Left ventricle myocardium inferior (tissue), 1 donor: ENCODE results near the gene PM20D1. TPM values are rescaled to one million over a fixed set of nuclear protein-coding genes. Genes with fewer than 3 reads are reported as not detected.

Experiments
- DNase-seq: peaks from one replicate; pipeline ENCODE4 v3.0.0-alpha.2; 2020
- H3K27ac ChIP-seq: fragments of 200-600 bp; replicated peaks from 2 replicates; pipeline ENCODE4 v1.8.0; 2021
- H3K27me3 ChIP-seq: fragments of 200-600 bp; 2 replicates; pipeline ENCODE4 v1.8.0; 2021; ENCODE audit warnings: low read depth
- H3K36me3 ChIP-seq: fragments of 200-600 bp; 2 replicates; pipeline ENCODE4 v1.8.0; 2021
- H3K4me1 ChIP-seq: fragments of 200-600 bp; 2 replicates; pipeline ENCODE4 v1.8.0; 2021
- H3K4me3 ChIP-seq: fragments of 200-600 bp; 2 replicates; pipeline ENCODE4 v1.8.0; 2021; ENCODE audit warnings: mild to moderate bottlenecking, moderate library complexity
- H3K9me3 ChIP-seq: fragments of 200-600 bp; replicated peaks from 2 replicates; pipeline ENCODE4 v1.8.0; 2021
- CTCF ChIP-seq: fragments of 200-600 bp; IDR thresholded peaks from 2 replicates; pipeline ENCODE4 v1.8.0; 2021; ENCODE audit warnings: antibody characterized with exemption, mild to moderate bottlenecking, borderline replicate concordance
- intact Hi-C: fragments of 100-400 bp; cut with micrococcal nuclease; formaldehyde crosslinking; loops from one replicate; pipeline ENCODE4 v1.11.0; 2022
- total RNA-seq: library from RNA; stranded (reverse); fragmentation: NEBNext Ultra II Directional; extraction: Animal tissue kit (Norgen Biotek cat#: 25700); gene quantifications from one replicate; pipeline ENCODE4 v1.2.1, GENCODE V29; 2021
- donor health status: DM: no; HTN: yes; CAD: no; lungs with severe emphysema.

PM20D1 gene
- total RNA-seq, 1 donor from 2014 or later, result 1.7 TPM

- H3K27me3 ChIP-seq, result no peaks in the 10 kb centered on the region
- no peak for TF ChIP-seq CTCF
- H3K4me3 ChIP-seq, result peak overlapping the region; percentile 94
- H3K9me3 ChIP-seq, result no peaks in the 10 kb centered on the region
- peaks cover 28% of the 10 kb centered on the region for H3K36me3 ChIP-seq
- H3K27ac ChIP-seq, result peak overlapping the region; percentile 93
- no peak for DNase-seq
- peaks cover 76% of the 10 kb centered on the region for H3K4me1 ChIP-seq
- intact Hi-C loops, result no loop called here
Measured at GRCh38 chr1:205812271-205812877, 37.6 kb downstream of the PM20D1 start.

- intact Hi-C loops, result no loop called here
- H3K9me3 ChIP-seq, result no peaks in the 10 kb centered on the region
- no peaks in the 10 kb centered on the region for H3K27me3 ChIP-seq
- H3K4me1 ChIP-seq, result peaks cover 78% of the 10 kb centered on the region
- H3K4me3 ChIP-seq, result peak overlapping the region; percentile 94
- no peak for TF ChIP-seq CTCF
- H3K36me3 ChIP-seq, result peaks cover 31% of the 10 kb centered on the region
- DNase-seq, result peak; percentile 70
- H3K27ac ChIP-seq, result peak overlapping the region; percentile 93
Measured at GRCh38 chr1:205811660-205812059, 38.3 kb downstream of the PM20D1 start.

GRCh38 chr1:205810448-205811157, 39.3 kb downstream of the PM20D1 start:
- Histone ChIP-seq H3K4me1 (peaks cover 88% of the 10 kb centered on the region), H3K4me3 (peak overlapping the region; percentile 94)
- intact Hi-C loops, result no loop called here

DNA sequence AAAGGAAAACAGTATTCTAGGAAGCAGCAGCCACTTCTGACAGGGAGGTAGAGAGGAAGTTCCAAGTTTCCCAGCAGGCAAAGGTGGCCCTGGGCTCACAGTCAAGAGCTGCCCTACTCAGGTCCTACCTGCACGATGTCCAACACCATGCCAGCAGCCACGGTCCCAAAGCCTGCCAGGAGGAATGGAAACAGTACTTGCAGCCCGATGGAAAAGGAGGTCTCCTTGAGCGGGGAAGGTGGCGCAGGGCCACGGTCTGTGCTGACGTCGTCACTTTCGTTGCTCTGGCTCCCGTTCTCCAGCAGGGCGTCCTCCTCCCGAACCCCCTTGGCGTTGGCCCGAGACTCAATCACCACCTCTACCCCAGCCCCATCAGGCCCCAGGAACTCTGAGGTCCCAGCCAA, 40.0 kb downstream of the PM20D1 start:
- DNase-seq, result peak; percentile 41
- peaks cover 44% of the 10 kb centered on the region for H3K36me3 ChIP-seq
- peak overlapping the region; percentile 93 for H3K27ac ChIP-seq
- peak overlapping the region; percentile 94 for H3K4me3 ChIP-seq
- intact Hi-C loops, result loop anchor here (10.0 kb wide), 1 partner anchor 105 kb away; no protein-coding TSS in a partner anchor
- H3K4me1 ChIP-seq, result peaks cover 95% of the 10 kb centered on the region
- H3K27me3 ChIP-seq, result no peaks in the 10 kb centered on the region
- no peaks in the 10 kb centered on the region for H3K9me3 ChIP-seq
- TF ChIP-seq CTCF, result no peak

More at GRCh38 chr1:205810448-205811157, 39.3 kb downstream of the PM20D1 start:
- H3K27me3 ChIP-seq, result no peaks in the 10 kb centered on the region
- no peaks in the 10 kb centered on the region for H3K9me3 ChIP-seq
- no peak for TF ChIP-seq CTCF
- peaks cover 42% of the 10 kb centered on the region for H3K36me3 ChIP-seq
- peak overlapping the region; percentile 93 for H3K27ac ChIP-seq
- DNase-seq, result no peak

DNA sequence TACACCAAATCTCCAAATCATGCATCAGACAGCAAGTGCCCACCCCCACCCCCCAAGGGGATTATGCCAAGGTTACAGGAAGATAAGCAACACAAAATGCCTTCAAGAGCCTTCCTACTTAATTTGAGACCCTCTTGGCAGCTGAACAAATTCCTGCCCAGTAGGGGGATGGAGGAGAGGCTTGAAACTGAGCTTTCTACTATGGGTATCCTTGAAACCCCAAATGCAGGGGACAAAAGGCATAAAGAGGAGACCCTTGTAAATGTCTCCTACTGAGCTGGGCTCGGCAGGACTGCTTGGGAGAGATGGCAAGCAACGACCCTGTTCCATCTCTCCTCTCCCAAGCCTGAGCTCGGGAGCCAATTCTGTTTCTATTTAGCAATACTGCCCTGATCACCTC, 40.5 kb downstream of the PM20D1 start:
- Histone ChIP-seq H3K27me3 (no peaks in the 10 kb centered on the region), H3K9me3 (no peaks in the 10 kb centered on the region), H3K4me1 (peaks cover 97% of the 10 kb centered on the region), H3K4me3 (peak overlapping the region; percentile 94), H3K27ac (peak overlapping the region; percentile 93), H3K36me3 (peaks cover 46% of the 10 kb centered on the region)
- TF ChIP-seq CTCF, result no peak
- DNase-seq, result no peak
- intact Hi-C loops, result loop anchor here (10.0 kb wide), 1 partner anchor 105 kb away; no protein-coding TSS in a partner anchor
